ENCODE data around the gene SIX1.

Gene SIX1

GRCh38 chr14:60652674-60653651 lies 3.7 kb upstream of the SIX1 start:
- TF ChIP-seq PPARA (CRISPR knock-in tag; IDR thresholded peaks at IDR 0.05; ENCODE audit: borderline replicate concordance) = no peak
- no peak for TF ChIP-seq CREB5 (CRISPR knock-in tag; IDR thresholded peaks at IDR 0.05; ENCODE audit: low read depth)
- TF ChIP-seq, protein P1, sequence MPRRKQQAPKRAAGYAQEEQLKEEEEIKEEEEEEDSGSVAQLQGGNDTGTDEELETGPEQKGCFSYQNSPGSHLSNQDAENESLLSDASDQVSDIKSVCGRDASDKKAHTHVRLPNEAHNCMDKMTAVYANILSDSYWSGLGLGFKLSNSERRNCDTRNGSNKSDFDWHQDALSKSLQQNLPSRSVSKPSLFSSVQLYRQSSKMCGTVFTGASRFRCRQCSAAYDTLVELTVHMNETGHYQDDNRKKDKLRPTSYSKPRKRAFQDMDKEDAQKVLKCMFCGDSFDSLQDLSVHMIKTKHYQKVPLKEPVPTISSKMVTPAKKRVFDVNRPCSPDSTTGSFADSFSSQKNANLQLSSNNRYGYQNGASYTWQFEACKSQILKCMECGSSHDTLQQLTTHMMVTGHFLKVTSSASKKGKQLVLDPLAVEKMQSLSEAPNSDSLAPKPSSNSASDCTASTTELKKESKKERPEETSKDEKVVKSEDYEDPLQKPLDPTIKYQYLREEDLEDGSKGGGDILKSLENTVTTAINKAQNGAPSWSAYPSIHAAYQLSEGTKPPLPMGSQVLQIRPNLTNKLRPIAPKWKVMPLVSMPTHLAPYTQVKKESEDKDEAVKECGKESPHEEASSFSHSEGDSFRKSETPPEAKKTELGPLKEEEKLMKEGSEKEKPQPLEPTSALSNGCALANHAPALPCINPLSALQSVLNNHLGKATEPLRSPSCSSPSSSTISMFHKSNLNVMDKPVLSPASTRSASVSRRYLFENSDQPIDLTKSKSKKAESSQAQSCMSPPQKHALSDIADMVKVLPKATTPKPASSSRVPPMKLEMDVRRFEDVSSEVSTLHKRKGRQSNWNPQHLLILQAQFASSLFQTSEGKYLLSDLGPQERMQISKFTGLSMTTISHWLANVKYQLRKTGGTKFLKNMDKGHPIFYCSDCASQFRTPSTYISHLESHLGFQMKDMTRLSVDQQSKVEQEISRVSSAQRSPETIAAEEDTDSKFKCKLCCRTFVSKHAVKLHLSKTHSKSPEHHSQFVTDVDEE (CRISPR knock-in tag; IDR thresholded peaks at IDR 0.05) = no peak
- no peak for TF ChIP-seq GLIS3 (CRISPR knock-in tag; IDR thresholded peaks at IDR 0.05)
- no peak for TF ChIP-seq CSRNP3 (CRISPR knock-in tag; IDR thresholded peaks at IDR 0.05)
- TF ChIP-seq RARB (CRISPR knock-in tag; IDR thresholded peaks at IDR 0.05) = no peak
- no peak for TF ChIP-seq ZNF70 (CRISPR knock-in tag; IDR thresholded peaks at IDR 0.05)
- no peak for TF ChIP-seq ESRRG (CRISPR knock-in tag; IDR thresholded peaks at IDR 0.05)
- peak; percentile 2; the same call in 2 of the 3 replicates for ATAC-seq

- no peak for ATAC-seq
- TF ChIP-seq TOX (CRISPR knock-in tag; IDR thresholded peaks at IDR 0.05; ENCODE audit: borderline replicate concordance) (no peak), ZNF565 (CRISPR knock-in tag; conservative IDR thresholded peaks at IDR 0.05; ENCODE audit: low read depth) (no peak), ESRRG (CRISPR knock-in tag; IDR thresholded peaks at IDR 0.05) (no peak), ZC3H10 (CRISPR knock-in tag; IDR thresholded peaks at IDR 0.05) (no peak), BACH2 (CRISPR knock-in tag; IDR thresholded peaks at IDR 0.05; ENCODE audit: borderline replicate concordance) (no peak), GLIS3 (CRISPR knock-in tag; IDR thresholded peaks at IDR 0.05) (no peak), PATZ1 (CRISPR knock-in tag; IDR thresholded peaks at IDR 0.05; ENCODE audit: borderline replicate concordance) (no peak), ISL1 (CRISPR knock-in tag; IDR thresholded peaks at IDR 0.05) (no peak), PPARA (CRISPR knock-in tag; IDR thresholded peaks at IDR 0.05; ENCODE audit: borderline replicate concordance) (no peak), ARNTL (CRISPR knock-in tag; IDR thresholded peaks at IDR 0.05; ENCODE audit: borderline replicate concordance, low read depth) (no peak), TCF4 (CRISPR knock-in tag; IDR thresholded peaks at IDR 0.05; ENCODE audit: borderline replicate concordance) (no peak), ZNF70 (CRISPR knock-in tag; IDR thresholded peaks at IDR 0.05) (no peak)
- TF ChIP-seq, protein P2, sequence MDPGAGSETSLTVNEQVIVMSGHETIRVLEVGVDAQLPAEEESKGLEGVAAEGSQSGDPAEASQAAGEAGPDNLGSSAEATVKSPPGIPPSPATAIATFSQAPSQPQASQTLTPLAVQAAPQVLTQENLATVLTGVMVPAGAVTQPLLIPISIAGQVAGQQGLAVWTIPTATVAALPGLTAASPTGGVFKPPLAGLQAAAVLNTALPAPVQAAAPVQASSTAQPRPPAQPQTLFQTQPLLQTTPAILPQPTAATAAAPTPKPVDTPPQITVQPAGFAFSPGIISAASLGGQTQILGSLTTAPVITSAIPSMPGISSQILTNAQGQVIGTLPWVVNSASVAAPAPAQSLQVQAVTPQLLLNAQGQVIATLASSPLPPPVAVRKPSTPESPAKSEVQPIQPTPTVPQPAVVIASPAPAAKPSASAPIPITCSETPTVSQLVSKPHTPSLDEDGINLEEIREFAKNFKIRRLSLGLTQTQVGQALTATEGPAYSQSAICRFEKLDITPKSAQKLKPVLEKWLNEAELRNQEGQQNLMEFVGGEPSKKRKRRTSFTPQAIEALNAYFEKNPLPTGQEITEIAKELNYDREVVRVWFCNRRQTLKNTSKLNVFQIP (CRISPR knock-in tag; IDR thresholded peaks at IDR 0.05; ENCODE audit: borderline replicate concordance, low read depth) = no peak
These were observed 2.8 kb upstream of the SIX1 start for GRCh38 chr14:60651796-60652673.

Measured in SK-N-SH treated with all-trans-retinoic acid at 6 μM for 48 hours (cell line).